Mammary epithelial cell (primary cell): Measurements from ENCODE around the gene DVL1.

ENCODE experiments used
- EZH2 ChIP-seq: IDR thresholded peaks from 2 replicates; pipeline ENCODE4 v1.6.1; 2012; ENCODE audit warnings: low read length, inconsistent platforms, borderline replicate concordance
- TF ChIP-seq, protein P1 (sequence below), 2 donors: IDR thresholded peaks in 1 of 2; conservative IDR thresholded peaks in 1 of 2; 2 replicates each; pipeline ENCODE4 v1.5.1; 2011 to 2012; ENCODE audit warnings: inconsistent platforms in 2 of 2, low read length in 2 of 2, mild to moderate bottlenecking in 2 of 2, control low read depth in 1 of 2, low read depth in 1 of 2; ENCODE audit not compliant: insufficient read depth in 1 of 2; ENCODE audit errors: extremely low read depth in 1 of 2

DNA sequence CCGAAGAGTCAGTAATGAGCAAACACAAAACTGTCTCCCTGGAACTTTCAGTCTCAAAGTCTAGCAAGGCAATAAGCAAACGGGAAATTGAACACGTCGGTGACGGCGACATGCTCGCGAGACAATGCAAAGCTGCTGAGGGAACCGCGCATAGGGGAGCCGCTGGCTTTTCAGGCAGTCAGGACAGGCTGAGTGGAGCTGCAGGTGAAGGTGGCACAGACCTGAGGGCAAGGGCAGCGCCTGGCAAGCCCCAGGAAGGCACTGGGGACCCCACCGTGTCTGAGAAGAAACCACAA is 29.6 kb downstream of the DVL1 start:
- TF ChIP-seq, protein P1, sequence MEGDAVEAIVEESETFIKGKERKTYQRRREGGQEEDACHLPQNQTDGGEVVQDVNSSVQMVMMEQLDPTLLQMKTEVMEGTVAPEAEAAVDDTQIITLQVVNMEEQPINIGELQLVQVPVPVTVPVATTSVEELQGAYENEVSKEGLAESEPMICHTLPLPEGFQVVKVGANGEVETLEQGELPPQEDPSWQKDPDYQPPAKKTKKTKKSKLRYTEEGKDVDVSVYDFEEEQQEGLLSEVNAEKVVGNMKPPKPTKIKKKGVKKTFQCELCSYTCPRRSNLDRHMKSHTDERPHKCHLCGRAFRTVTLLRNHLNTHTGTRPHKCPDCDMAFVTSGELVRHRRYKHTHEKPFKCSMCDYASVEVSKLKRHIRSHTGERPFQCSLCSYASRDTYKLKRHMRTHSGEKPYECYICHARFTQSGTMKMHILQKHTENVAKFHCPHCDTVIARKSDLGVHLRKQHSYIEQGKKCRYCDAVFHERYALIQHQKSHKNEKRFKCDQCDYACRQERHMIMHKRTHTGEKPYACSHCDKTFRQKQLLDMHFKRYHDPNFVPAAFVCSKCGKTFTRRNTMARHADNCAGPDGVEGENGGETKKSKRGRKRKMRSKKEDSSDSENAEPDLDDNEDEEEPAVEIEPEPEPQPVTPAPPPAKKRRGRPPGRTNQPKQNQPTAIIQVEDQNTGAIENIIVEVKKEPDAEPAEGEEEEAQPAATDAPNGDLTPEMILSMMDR (conservative IDR thresholded peaks at IDR 0.05 in 1 of 2, IDR thresholded peaks at IDR 0.05 in 1 of 2; ENCODE audit: extremely low read depth in 1 of 2, insufficient read depth in 1 of 2, low read depth in 1 of 2, low read length in 2 of 2) = no peak
- TF ChIP-seq EZH2 = no peak
